BJ (cell line): ENCODE measurements around the gene SCNM1. TPM values are rescaled to one million over a fixed set of nuclear protein-coding genes. Genes with fewer than 3 reads are reported as not detected.
"Not testable (repeated sequence)": the region's sequence is repeated elsewhere in the genome, so short reads cannot be mapped to it uniquely, and the experiment has no call there.

Experiments used
- CTCF ChIA-PET: fragments of 350-600 bp; formaldehyde crosslinking; extraction: SDS; loops from one replicate; lab custom pipeline; 2021; ENCODE audit warnings: antibody characterized with exemption, inconsistent platforms; lab: Yijun Ruan, JAX
- POLR2A ChIA-PET: fragments of 300-600 bp; sonication (Branson Sonifier 250); formaldehyde crosslinking; extraction: SDS; loops from one replicate; lab custom pipeline; 2021; ENCODE audit warnings: antibody characterized with exemption; lab: Charles Lee
- DNase-seq: peaks from one replicate; pipeline ENCODE4 v3.0.0-alpha.2; 2011; ENCODE audit warnings: low read depth
- H3K27me3 ChIP-seq: 2 replicates; pipeline ENCODE4 v1.6.0; 2011; ENCODE audit warnings: low read length; ENCODE audit not compliant: control insufficient read depth, insufficient read depth
- H3K36me3 ChIP-seq: 2 replicates; pipeline ENCODE4 v1.5.1; 2011; ENCODE audit warnings: low read length; ENCODE audit not compliant: control insufficient read depth, insufficient read depth
- H3K4me3 ChIP-seq: 2 replicates; pipeline ENCODE4 v1.5.1; 2011; ENCODE audit warnings: low read depth, mild to moderate bottlenecking, control low read depth, low read length
- CTCF ChIP-seq: IDR thresholded peaks from 2 replicates; pipeline ENCODE4 v1.5.1; 2011; ENCODE audit warnings: low read depth, mild to moderate bottlenecking, control low read depth, inconsistent platforms, low read length, moderate library complexity; ENCODE audit not compliant: insufficient read depth
- polyA plus RNA-seq: library from polyadenylated mRNA; depleted of rRNA; stranded (reverse); fragments of >200 nt; gene quantifications from 2 replicates; pipeline ENCODE4 v1.2.3, GENCODE V29; 2011

The SCNM1 gene
- polyA plus RNA-seq, 1 experiment, result 29.7 TPM

DNA sequence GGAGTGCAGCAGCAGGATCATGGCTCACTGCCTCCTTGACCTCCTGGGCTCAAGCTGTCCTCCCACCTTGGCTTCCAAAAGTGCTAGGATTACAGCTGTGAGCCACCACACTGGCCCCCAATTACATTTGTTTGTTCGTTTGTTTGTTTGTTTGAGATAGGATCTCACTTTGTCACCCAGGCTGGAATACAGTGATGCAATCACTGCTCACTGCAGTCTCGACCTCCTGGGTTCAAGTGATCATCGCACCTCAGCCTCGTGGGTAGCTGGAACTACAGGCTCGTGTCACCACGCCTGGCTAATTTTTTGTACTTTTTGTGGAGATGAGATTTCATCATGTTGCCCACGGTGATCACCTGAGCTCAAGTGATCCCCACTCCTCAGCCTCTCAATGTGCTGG, 26.1 kb downstream of the SCNM1 start:
- ChIA-PET POLR2A (no interaction called here), CTCF (no interaction called here)
- H3K4me3 ChIP-seq, result no peak overlapping the region

DNA sequence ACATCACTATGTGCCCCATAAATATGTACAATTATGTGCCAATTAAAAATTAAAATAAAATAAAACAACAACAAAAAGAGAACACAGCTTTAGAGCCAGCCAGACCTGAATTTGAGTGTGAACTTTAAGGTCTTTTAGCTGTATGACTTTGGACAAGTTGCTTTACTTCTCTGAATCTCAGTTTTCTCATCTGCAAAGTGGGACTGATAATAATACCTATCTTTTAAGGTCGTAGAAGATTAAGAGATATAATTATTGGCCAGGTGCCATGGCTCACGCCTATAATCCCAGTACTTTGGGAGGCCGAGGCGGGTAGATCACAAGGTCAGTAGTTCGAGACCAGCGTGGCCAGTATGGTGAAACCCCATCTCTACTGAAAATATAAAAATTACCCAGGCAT, 27.4 kb downstream of the SCNM1 start:
- Histone ChIP-seq H3K36me3 (no peaks in the 10 kb centered on the region), H3K4me3 (no peak overlapping the region), H3K27me3 (no peaks in the 10 kb centered on the region)
- ChIA-PET CTCF (interaction anchor here (1.5 kb wide), 1 partner anchor 58 kb away, joined by 7 read pairs; no protein-coding TSS in a partner anchor), POLR2A (no interaction called here)
- no peak for DNase-seq
- no peak for TF ChIP-seq CTCF

More for the DNA sequence above, 26.1 kb downstream of the SCNM1 start:
- TF ChIP-seq CTCF, result no peak
- DNase-seq, result no peak
- Histone ChIP-seq H3K36me3 (no peaks in the 10 kb centered on the region), H3K27me3 (no peaks in the 10 kb centered on the region)

- Histone ChIP-seq H3K27me3 (no peaks in the 10 kb centered on the region), H3K36me3 (no peaks in the 10 kb centered on the region), H3K4me3 (no peak overlapping the region)
- POLR2A ChIA-PET, result no interaction called here
- CTCF ChIA-PET, result interaction anchor here (0.6 to 1.5 kb wide), 2 partner anchors 58 to 589 kb away, joined by 3 to 7 read pairs; no protein-coding TSS in a partner anchor
- DNase-seq, result no peak
- TF ChIP-seq CTCF, result no peak
Measured at GRCh38 chr1:151193856-151194255, 27.9 kb downstream of the SCNM1 start.

DNA sequence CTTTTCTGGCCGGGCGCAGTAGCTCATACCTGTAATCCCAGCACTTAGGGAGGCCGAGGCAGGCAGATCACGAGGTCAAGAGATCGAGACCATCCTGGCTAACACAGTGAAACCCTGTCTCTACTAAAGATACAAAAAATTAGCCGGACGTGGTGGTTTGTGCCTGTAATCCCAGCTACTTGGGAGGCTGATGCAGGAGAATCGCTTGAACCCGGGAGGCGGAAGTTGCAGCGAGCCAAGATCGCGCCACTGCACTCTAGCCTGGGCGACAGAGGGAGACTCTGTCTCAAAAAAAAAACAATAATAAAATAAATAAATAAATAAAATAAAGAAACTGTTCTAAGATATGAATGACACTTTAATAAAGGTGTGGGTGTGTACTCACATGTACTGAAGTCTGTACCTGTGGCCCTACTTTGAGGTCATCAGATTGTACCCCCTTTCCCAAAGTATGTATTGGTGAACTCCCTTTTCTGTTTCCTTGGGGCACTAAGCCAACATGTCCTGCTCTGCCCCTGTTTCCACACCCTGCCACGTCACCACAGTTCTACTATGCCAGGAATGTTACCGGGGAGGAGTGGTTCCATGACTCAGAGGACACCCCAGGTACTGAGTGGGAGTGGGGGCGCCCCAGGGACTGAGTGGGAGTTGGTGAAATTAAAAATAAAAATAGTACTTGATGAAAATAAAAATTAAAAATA, 29.1 kb downstream of the SCNM1 start:
- ChIA-PET POLR2A (interaction anchor here (0.5 to 0.6 kb wide), 3 partner anchors 28 to 139 kb away, joined by 3 to 17 read pairs (median 7); no protein-coding TSS in a partner anchor), CTCF (interaction anchor here (0.6 to 4.0 kb wide), 10 partner anchors 13 to 156 kb away, joined by 3 to 43 read pairs (median 4); partner anchors contain the start of genes GABPB2 and PSMD4)
- DNase-seq, result peak; percentile 54
- H3K4me3 ChIP-seq, result peak overlapping the region; percentile 9; the same call in 1 of the 2 replicates
- H3K36me3 ChIP-seq, H3K27me3 ChIP-seq: not testable (repeated sequence)

DNA sequence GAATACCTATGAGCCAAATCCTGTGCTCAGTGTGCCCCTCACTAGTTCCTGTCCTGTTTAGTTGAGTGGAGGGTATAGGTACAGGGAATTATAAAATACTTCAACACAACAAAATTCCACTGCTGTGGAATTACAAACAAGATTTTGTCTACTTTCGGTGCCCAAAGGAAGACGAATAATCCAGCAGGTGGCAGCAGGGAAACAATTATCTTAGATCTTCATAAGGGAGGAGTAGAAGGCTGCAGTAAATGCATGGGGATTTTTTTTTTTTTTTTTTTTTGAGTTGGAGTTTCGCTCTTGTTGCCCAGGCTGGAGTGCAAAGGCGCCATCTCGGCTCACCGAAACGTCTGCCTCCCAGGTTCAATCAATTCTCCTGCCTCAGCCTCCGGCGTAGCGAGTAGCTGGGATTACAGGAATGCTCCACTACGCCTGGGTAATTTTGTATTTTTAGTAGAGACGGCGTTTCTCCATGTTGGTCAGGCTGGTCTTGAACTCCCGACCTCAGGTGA, 30.4 kb downstream of the SCNM1 start:
- POLR2A ChIA-PET, result no interaction called here
- peak; percentile 62 for DNase-seq
- peak; percentile 56 for TF ChIP-seq CTCF
- H3K4me3 ChIP-seq, result peak overlapping the region; percentile 9
- CTCF ChIA-PET, result interaction anchor here (1.7 to 4.0 kb wide), 2 partner anchors 56 to 145 kb away, joined by 5 to 43 read pairs; partner anchors contain the start of gene PSMD4
- H3K27me3 ChIP-seq, result no peaks in the 10 kb centered on the region
- no peaks in the 10 kb centered on the region for H3K36me3 ChIP-seq
